GM12878 (cell line): ENCODE data around the gene DGKB. TPM values are rescaled to one million over a fixed set of nuclear protein-coding genes. Genes with fewer than 3 reads are reported as not detected.

Experiments
- ATAC-seq: fragments of 200-7000 bp; cut with Tn5 transposase; 3 replicates; pipeline ENCODE4 v1.9.1; 2020; ENCODE audit warnings: mild to moderate bottlenecking, moderate library complexity
- BruUV-seq: library from RNA; stranded (reverse); fragments of 400-500 nt; replicated peaks from 2 replicates; lab custom pipeline; 2021; lab: Mats Ljungman, UMichigan
- CTCF ChIA-PET: fragments of 300-600 bp; sonication (Branson Sonifier 250); formaldehyde crosslinking; extraction: SDS; loops from one replicate; lab custom pipeline; 2021; ENCODE audit warnings: inconsistent platforms; lab: Yijun Ruan, JAX
- POLR2A ChIA-PET: fragments of 350-600 bp; formaldehyde crosslinking; extraction: SDS; loops from one replicate; lab custom pipeline; 2021; ENCODE audit warnings: inconsistent platforms; lab: Charles Lee
- RAD21 ChIA-PET: fragments of 300-600 bp; sonication (Branson Sonifier 250); formaldehyde crosslinking; loops from one replicate; lab custom pipeline; 2023; ENCODE audit warnings: antibody characterized with exemption; ENCODE audit not compliant: unreplicated experiment; lab: Charles Lee
- SMC1A ChIA-PET: fragments of 300-600 bp; sonication (Branson Sonifier 250); formaldehyde crosslinking; loops from one replicate; lab custom pipeline; 2023; ENCODE audit not compliant: unreplicated experiment, uncharacterized antibody; lab: Charles Lee
- DNase-seq: peaks from one replicate; pipeline ENCODE4 v3.0.0-alpha.2; 2011; ENCODE audit warnings: low read depth, low spot score
- FAIRE-seq: peaks from 3 replicates; lab custom pipeline; 2011; peaks lifted over from hg19 to GRCh38; lab: Jason Lieb, UNC
- H2AFZ ChIP-seq: 2 replicates; pipeline ENCODE4 v1.6.0; 2011; ENCODE audit warnings: low read depth, low read length, control low read depth; ENCODE audit not compliant: control insufficient read depth
- H3K27ac ChIP-seq: 2 replicates; pipeline ENCODE4 v1.5.1; 2011; ENCODE audit warnings: control low read depth; ENCODE audit not compliant: control insufficient read depth, insufficient read depth
- H3K27me3 ChIP-seq, 2 experiments: replicated peaks in 1 of 2; 2 replicates each; pipeline versions ENCODE4 v1.6.0 to v1.6.1; 2011; ENCODE audit warnings: low read length in 1 of 2; ENCODE audit not compliant: control insufficient read depth in 2 of 2, insufficient read depth in 2 of 2
- H3K36me3 ChIP-seq, 2 experiments: 2 replicates each; pipeline ENCODE4 v1.5.1; 2011; ENCODE audit warnings: low read length in 1 of 2; ENCODE audit not compliant: control insufficient read depth in 2 of 2, insufficient read depth in 2 of 2
- H3K4me1 ChIP-seq: 2 replicates; pipeline ENCODE4 v1.6.1; 2011; ENCODE audit warnings: mild to moderate bottlenecking, low read length, moderate library complexity, mixed read lengths; ENCODE audit not compliant: control insufficient read depth, insufficient read depth
- H3K4me2 ChIP-seq: 2 replicates; pipeline ENCODE4 v1.6.0; 2011; ENCODE audit warnings: control low read depth; ENCODE audit not compliant: control insufficient read depth, insufficient read depth
- H3K4me3 ChIP-seq: fragments of 200-600 bp; sonication (generic); 2 replicates; pipeline ENCODE4 v1.5.1; 2016
- H3K79me2 ChIP-seq: 2 replicates; pipeline ENCODE4 v1.6.0; 2011; ENCODE audit warnings: low read length; ENCODE audit not compliant: control insufficient read depth, insufficient read depth
- H3K9ac ChIP-seq: 2 replicates; pipeline ENCODE4 v1.8.0; 2011; ENCODE audit warnings: low read length, control low read depth, mixed read lengths; ENCODE audit not compliant: control insufficient read depth, insufficient read depth
- H3K9me3 ChIP-seq: replicated peaks from 3 replicates; pipeline ENCODE4 v1.5.1; 2011; ENCODE audit warnings: mild to moderate bottlenecking, low read length; ENCODE audit not compliant: control insufficient read depth, insufficient read depth
- H4K20me1 ChIP-seq: 2 replicates; pipeline ENCODE4 v1.6.0; 2011; ENCODE audit not compliant: control insufficient read depth, insufficient read depth
- MTA3 ChIP-seq: IDR thresholded peaks from 2 replicates; pipeline ENCODE4 v1.6.1; 2012; ENCODE audit warnings: low read length, inconsistent platforms, borderline replicate concordance
- YBX1 ChIP-seq: fragments of 450-650 bp; IDR thresholded peaks from 2 replicates; pipeline ENCODE4 v1.6.1; 2016; ENCODE audit warnings: antibody characterized with exemption
- ZNF24 ChIP-seq: fragments of 450-650 bp; IDR thresholded peaks from 2 replicates; pipeline ENCODE4 v1.6.1; 2017; ENCODE audit warnings: antibody characterized with exemption, mild to moderate bottlenecking
- WGBS: methylation state at CpG from one replicate; pipeline ENCODE4 v1.1.6; 2016; ENCODE audit warnings: low lambda C conversion rate; ENCODE audit not compliant: insufficient replicate concordance, insufficient coverage; ENCODE audit errors: missing lambda C conversion rate; 5-methylcytosine and 5-hydroxymethylcytosine counted together
- in situ Hi-C: fragments of 300-500 bp; cut with MboI; formaldehyde crosslinking; loops from 9 replicates; pipeline ENCODE4 v1.14.3; 2018; ENCODE audit warnings: mixed read lengths
- intact Hi-C: fragments of 100-400 bp; cut with micrococcal nuclease; formaldehyde crosslinking; loops from one replicate; pipeline ENCODE4 v1.14.2; 2022; ENCODE audit not compliant: unreplicated experiment
- polyA plus RNA-seq, 11 experiments: library from polyadenylated mRNA; depleted of rRNA in 4 of 11; unstranded in 6 of 11; stranded (reverse) in 5 of 11; fragments of >200 nt; fragmentation: Nextera tagmentation in 4 of 11; fragmentation: Illumina TruSeq in 1 of 11; extraction: Ambion mirVana in 4 of 11; extraction: Trizol in 1 of 11; gene quantifications; 1 replicate in 1 of 11; 2 replicates in 10 of 11; pipeline versions ENCODE4 v1.2.1 to v1.2.3, GENCODE V29; 2011 to 2016; ENCODE audit warnings: inconsistent platforms in 2 of 11, missing spikeins in 2 of 11, low read depth in 1 of 11
- total RNA-seq, 4 experiments: library from RNA; depleted of rRNA in 3 of 4; stranded (reverse); fragments of >200 nt in 3 of 4; fragmentation: Illumina TruSeq in 1 of 4; extraction: Trizol in 1 of 4; gene quantifications; 2 replicates each; pipeline versions ENCODE4 v1.2.1 to v1.2.3, GENCODE V29; 2013 to 2021
- TF ChIP-seq, protein P1 (sequence below), 3 experiments: IDR thresholded peaks in 2 of 3; conservative IDR thresholded peaks in 1 of 3; 2 replicates each; pipeline ENCODE4 v1.5.1; 2011; ENCODE audit warnings: low read depth in 3 of 3, low read length in 3 of 3, mild to moderate bottlenecking in 3 of 3, control low read depth in 2 of 3, moderate library complexity in 2 of 3, inconsistent platforms in 1 of 3, mixed read lengths in 1 of 3; ENCODE audit not compliant: control insufficient read depth in 2 of 3, insufficient read depth in 1 of 3; ENCODE audit errors: extremely low read depth in 1 of 3

Gene DGKB
- total and polyA plus RNA-seq, 10 of the 15 experiments (the other 5 are each of a cell fraction or from before 2014, with no cell fraction given) = 0.02 to 0.10 (median 0.04) TPM; not detected in 6

GRCh38 chr7:14761510-14762296 lies 140.8 kb downstream of the DGKB start:
- Histone ChIP-seq H2AFZ (no peak overlapping the region), H3K9me3 (no peaks in the 10 kb centered on the region), H3K36me3 (no peaks in the 10 kb centered on the region), H3K4me3 (no peak overlapping the region), H3K4me1 (no peaks in the 10 kb centered on the region), H3K4me2 (no peak overlapping the region), H3K27ac (no peak overlapping the region), H4K20me1 (no peaks in the 10 kb centered on the region), H3K79me2 (no peaks in the 10 kb centered on the region), H3K27me3 (no peaks in the 10 kb centered on the region), H3K9ac (no peak overlapping the region)
- 20% methylated on average over 4 of the region's 4 CpGs for WGBS
- intact Hi-C loops = no loop called here
- POLR2A ChIA-PET = no interaction called here
- in situ Hi-C loops = no loop called here
- SMC1A ChIA-PET = no interaction called here
- ATAC-seq = no peak
- no peak for DNase-seq
- RAD21 ChIA-PET = no interaction called here
- FAIRE-seq = no peak
- CTCF ChIA-PET = no interaction called here
- no TSS peak for BruUV-seq
- TF ChIP-seq MTA3 = no peak
- no peak for TF ChIP-seq YBX1
- no peak for TF ChIP-seq ZNF24
- TF ChIP-seq, protein P1, sequence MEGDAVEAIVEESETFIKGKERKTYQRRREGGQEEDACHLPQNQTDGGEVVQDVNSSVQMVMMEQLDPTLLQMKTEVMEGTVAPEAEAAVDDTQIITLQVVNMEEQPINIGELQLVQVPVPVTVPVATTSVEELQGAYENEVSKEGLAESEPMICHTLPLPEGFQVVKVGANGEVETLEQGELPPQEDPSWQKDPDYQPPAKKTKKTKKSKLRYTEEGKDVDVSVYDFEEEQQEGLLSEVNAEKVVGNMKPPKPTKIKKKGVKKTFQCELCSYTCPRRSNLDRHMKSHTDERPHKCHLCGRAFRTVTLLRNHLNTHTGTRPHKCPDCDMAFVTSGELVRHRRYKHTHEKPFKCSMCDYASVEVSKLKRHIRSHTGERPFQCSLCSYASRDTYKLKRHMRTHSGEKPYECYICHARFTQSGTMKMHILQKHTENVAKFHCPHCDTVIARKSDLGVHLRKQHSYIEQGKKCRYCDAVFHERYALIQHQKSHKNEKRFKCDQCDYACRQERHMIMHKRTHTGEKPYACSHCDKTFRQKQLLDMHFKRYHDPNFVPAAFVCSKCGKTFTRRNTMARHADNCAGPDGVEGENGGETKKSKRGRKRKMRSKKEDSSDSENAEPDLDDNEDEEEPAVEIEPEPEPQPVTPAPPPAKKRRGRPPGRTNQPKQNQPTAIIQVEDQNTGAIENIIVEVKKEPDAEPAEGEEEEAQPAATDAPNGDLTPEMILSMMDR (IDR thresholded peaks at IDR 0.05 in 2 of 3, conservative IDR thresholded peaks at IDR 0.05 in 1 of 3; ENCODE audit: control insufficient read depth in 2 of 3, extremely low read depth in 1 of 3, insufficient read depth in 1 of 3, low read depth in 3 of 3, low read length in 3 of 3) = no peak
